Measurements from ENCODE around the gene RPL41. TPM values are rescaled to one million over a fixed set of nuclear protein-coding genes. Genes with fewer than 3 reads are reported as not detected.

Gene RPL41
- total and polyA plus RNA-seq, 9 of the 15 experiments (the other 6 are each of a cell fraction or from before 2014, with no cell fraction given), result 3,403 to 11,276 (median 5,604) TPM

- TF ChIP-seq BCLAF1 (IDR thresholded peaks at IDR 0.05; ENCODE audit: borderline replicate concordance in 1 of 2, control insufficient read depth in 1 of 2, low read depth in 2 of 2, low read length in 1 of 2) (no peak), PPARD (CRISPR knock-in tag; IDR thresholded peaks at IDR 0.05) (no peak), ARID1B (IDR thresholded peaks at IDR 0.05) (no peak), PTRF (tag; IDR thresholded peaks at IDR 0.05) (no peak), EWSR1 (IDR thresholded peaks at IDR 0.05; ENCODE audit: borderline replicate concordance, low read depth, partially characterized antibody) (no peak), POLR2A (conservative IDR thresholded peaks at IDR 0.05) (peak; percentile 94), ZNF311 (CRISPR knock-in tag; IDR thresholded peaks at IDR 0.05) (no peak), ZBTB5 (IDR thresholded peaks at IDR 0.05) (peak; percentile 10; the same call in 1 of the 2 replicates), ZNF561 (CRISPR knock-in tag; conservative IDR thresholded peaks at IDR 0.05) (no peak), TCFL5 (CRISPR knock-in tag; conservative IDR thresholded peaks at IDR 0.05) (no peak), PHF21A (IDR thresholded peaks at IDR 0.05; ENCODE audit: borderline replicate concordance, low read depth) (no peak), PML (IDR thresholded peaks at IDR 0.05; ENCODE audit: low read length) (peak; percentile 10), NCOA1 (IDR thresholded peaks at IDR 0.05; ENCODE audit: low read depth) (no peak), ZNF449 (CRISPR knock-in tag; IDR thresholded peaks at IDR 0.05) (no peak), RBBP5 (IDR thresholded peaks at IDR 0.05; ENCODE audit: borderline replicate concordance, insufficient read depth, low read length, poor library complexity, severe bottlenecking) (no peak), FOXO4 (CRISPR knock-in tag; IDR thresholded peaks at IDR 0.05) (no peak), FOXK2 (conservative IDR thresholded peaks at IDR 0.05 in 1 of 2, IDR thresholded peaks at IDR 0.05 in 1 of 2; ENCODE audit: low read depth in 2 of 2) (peak; percentile 18 to 43; a peak in 2 of 4 replicates), NUFIP1 (IDR thresholded peaks at IDR 0.05; ENCODE audit: partially characterized antibody) (no peak), ZNF274 (IDR thresholded peaks at IDR 0.05; ENCODE audit: borderline replicate concordance, low read depth, low read length) (no peak), SRSF3 (IDR thresholded peaks at IDR 0.05; ENCODE audit: insufficient read depth, low read length) (0 out of 2 replicates have a peak, but pooled peaks have one; percentile 49)
Observed at GRCh38 chr12:56127888-56128669, 11.6 kb downstream of the RPL41 start, which contains the start of gene ESYT1 (continued).

Data from K562 (cell line).